HepG2 (cell line): ENCODE data around the gene NKPD1. TPM values are rescaled to one million over a fixed set of nuclear protein-coding genes. Genes with fewer than 3 reads are reported as not detected.

ENCODE experiments used
- BRD4 ChIP-seq: sonication (generic); formaldehyde crosslinking; IDR thresholded peaks from 2 replicates; pipeline ENCODE4 v1.4.0; 2020; ENCODE audit warnings: missing genetic modification reagents
- FLYWCH1 ChIP-seq: sonication (generic); formaldehyde crosslinking; IDR thresholded peaks from 2 replicates; pipeline ENCODE4 v1.8.1; 2023; ENCODE audit warnings: mild to moderate bottlenecking, missing genetic modification reagents
- IKZF1 ChIP-seq: fragments of 450-650 bp; IDR thresholded peaks from 2 replicates; pipeline ENCODE4 v1.7.1; 2016
- MTA3 ChIP-seq: sonication (generic); formaldehyde crosslinking; IDR thresholded peaks from 2 replicates; pipeline ENCODE4 v1.4.0; 2020; ENCODE audit warnings: missing genetic modification reagents
- MYC ChIP-seq: sonication (generic); formaldehyde crosslinking; IDR thresholded peaks from 2 replicates; pipeline ENCODE4 v1.9.0; 2021; ENCODE audit warnings: missing genetic modification reagents, borderline replicate concordance
- PLRG1 ChIP-seq: fragments of 450-650 bp; conservative IDR thresholded peaks from 2 replicates; pipeline ENCODE4 v1.6.1; 2016
- PRDM4 ChIP-seq: sonication (generic); formaldehyde crosslinking; IDR thresholded peaks from 2 replicates; pipeline ENCODE4 v1.9.0; 2021; ENCODE audit warnings: missing genetic modification reagents, borderline replicate concordance
- SKI ChIP-seq: fragments of 450-650 bp; IDR thresholded peaks from one replicate; pipeline ENCODE4 v1.6.1; 2018; ENCODE audit warnings: mild to moderate bottlenecking; ENCODE audit not compliant: partially characterized antibody
- SNRNP70 ChIP-seq: fragments of 200-400 bp; formaldehyde crosslinking; IDR thresholded peaks from 2 replicates; pipeline ENCODE4 v1.6.1; 2017; ENCODE audit warnings: mild to moderate bottlenecking, low read depth, low read length, moderate library complexity
- THAP11 ChIP-seq: IDR thresholded peaks from 2 replicates; pipeline ENCODE4 v1.6.1; 2016; ENCODE audit warnings: missing biosample characterization, missing genetic modification reagents
- TRIM22 ChIP-seq: fragments of 450-650 bp; IDR thresholded peaks from 2 replicates; pipeline ENCODE4 v1.6.1; 2017
- ZFX ChIP-seq: sonication (generic); formaldehyde crosslinking; IDR thresholded peaks from 2 replicates; pipeline ENCODE4 v1.4.0; 2020; ENCODE audit warnings: mild to moderate bottlenecking, low read depth, missing genetic modification reagents, moderate library complexity
- ZMYM3 ChIP-seq: sonication (generic); formaldehyde crosslinking; IDR thresholded peaks from 2 replicates; pipeline ENCODE4 v1.5.1; 2020; ENCODE audit warnings: mild to moderate bottlenecking, missing genetic modification reagents
- ZNF138 ChIP-seq: sonication (generic); formaldehyde crosslinking; IDR thresholded peaks from 2 replicates; pipeline ENCODE4 v1.5.0; 2020; ENCODE audit warnings: mild to moderate bottlenecking, low read depth, missing genetic modification reagents
- ZNF20 ChIP-seq: sonication (generic); formaldehyde crosslinking; IDR thresholded peaks from 2 replicates; pipeline ENCODE4 v1.4.0; 2020; ENCODE audit warnings: mild to moderate bottlenecking, moderate library complexity, missing genetic modification reagents
- ZNF354B ChIP-seq: sonication (generic); formaldehyde crosslinking; IDR thresholded peaks from 2 replicates; pipeline ENCODE4 v1.8.0; 2022; ENCODE audit warnings: mild to moderate bottlenecking, missing genetic modification reagents
- ZNF446 ChIP-seq: sonication (generic); formaldehyde crosslinking; IDR thresholded peaks from 2 replicates; pipeline ENCODE4 v1.5.0; 2020; ENCODE audit warnings: mild to moderate bottlenecking, missing genetic modification reagents
- ZNF496 ChIP-seq: sonication (generic); formaldehyde crosslinking; IDR thresholded peaks from 2 replicates; pipeline ENCODE4 v1.8.1; 2023; ENCODE audit warnings: mild to moderate bottlenecking, moderate library complexity, missing genetic modification reagents; ENCODE audit not compliant: insufficient replicate concordance
- ZNF501 ChIP-seq: sonication (generic); formaldehyde crosslinking; IDR thresholded peaks from 2 replicates; pipeline ENCODE4 v1.5.1; 2020; ENCODE audit warnings: mild to moderate bottlenecking, moderate library complexity, missing genetic modification reagents
- ZNF547 ChIP-seq: sonication (generic); formaldehyde crosslinking; IDR thresholded peaks from 2 replicates; pipeline ENCODE4 v1.5.1; 2020; ENCODE audit warnings: mild to moderate bottlenecking, missing genetic modification reagents
- ZNF563 ChIP-seq: sonication (generic); formaldehyde crosslinking; IDR thresholded peaks from 2 replicates; pipeline ENCODE4 v1.8.0; 2022; ENCODE audit warnings: mild to moderate bottlenecking, moderate library complexity, missing genetic modification reagents
- ZNF674 ChIP-seq: sonication (generic); formaldehyde crosslinking; IDR thresholded peaks from 2 replicates; pipeline ENCODE4 v1.5.0; 2020; ENCODE audit warnings: low read depth, mild to moderate bottlenecking, missing genetic modification reagents
- ZNF83 ChIP-seq: sonication (generic); formaldehyde crosslinking; IDR thresholded peaks from 2 replicates; pipeline ENCODE4 v1.4.0; 2020; ENCODE audit warnings: missing genetic modification reagents, mild to moderate bottlenecking, borderline replicate concordance
- ZSCAN25 ChIP-seq: sonication (generic); formaldehyde crosslinking; IDR thresholded peaks from 2 replicates; pipeline ENCODE4 v1.8.0; 2022; ENCODE audit warnings: mild to moderate bottlenecking, missing genetic modification reagents
- ZSCAN5A ChIP-seq: sonication (generic); formaldehyde crosslinking; IDR thresholded peaks from 2 replicates; pipeline ENCODE4 v1.8.0; 2022; ENCODE audit warnings: mild to moderate bottlenecking, missing genetic modification reagents, borderline replicate concordance
- polyA plus RNA-seq, 8 experiments: library from polyadenylated mRNA; depleted of rRNA in 3 of 8; stranded (reverse) in 7 of 8; unstranded in 1 of 8; fragments of >200 nt; fragmentation: Illumina TruSeq in 4 of 8; extraction: Trizol in 4 of 8; gene quantifications; 2 replicates each; pipeline versions ENCODE4 v1.2.1 to v1.2.3, GENCODE V29; 2011 to 2016; ENCODE audit warnings: low read depth in 4 of 8, missing spikeins in 1 of 8, mixed read lengths in 1 of 8; ENCODE audit not compliant: insufficient read depth in 1 of 8
- total RNA-seq, 5 experiments: library from RNA; depleted of rRNA; stranded (reverse); fragments of >200 nt; fragmentation: Illumina TruSeq; extraction: Trizol; gene quantifications; 2 replicates each; pipeline ENCODE4 v1.2.3, GENCODE V29; 2016; ENCODE audit warnings: low read depth in 1 of 5

The NKPD1 gene
- total and polyA plus RNA-seq, 2 of the 13 experiments (the other 11 are each of a cell fraction or from before 2014, with no cell fraction given): 0.03 TPM; not detected in 1

- TF ChIP-seq MTA3 (CRISPR knock-in tag): no peak
- TF ChIP-seq ZFX (CRISPR knock-in tag): peak; percentile 33
- no peak for TF ChIP-seq ZSCAN25 (CRISPR knock-in tag)
- peak; percentile 49; the same call in 1 of the 2 replicates for TF ChIP-seq ZNF563 (CRISPR knock-in tag)
- no peak for TF ChIP-seq BRD4 (CRISPR knock-in tag)
- peak; percentile 63; the same call in 1 of the 2 replicates for TF ChIP-seq ZNF674
- TF ChIP-seq PRDM4 (CRISPR knock-in tag): no peak
- TF ChIP-seq ZNF138: 0 out of 2 replicates have a peak, but pooled peaks have one; percentile 28
- TF ChIP-seq ZNF547 (CRISPR knock-in tag): peak; percentile 2; the same call in 1 of the 2 replicates
- TF ChIP-seq TRIM22: no peak
- peak; percentile 64; the same call in 1 of the 2 replicates for TF ChIP-seq ZNF501 (CRISPR knock-in tag)
- no peak for TF ChIP-seq ZNF20
- TF ChIP-seq THAP11 (CRISPR knock-in tag): peak; percentile 9; the same call in 1 of the 2 replicates
- TF ChIP-seq ZNF83 (CRISPR knock-in tag): 0 out of 2 replicates have a peak, but pooled peaks have one; percentile 28
- no peak for TF ChIP-seq IKZF1
- TF ChIP-seq ZNF354B (CRISPR knock-in tag): no peak
- no peak for TF ChIP-seq ZNF496 (CRISPR knock-in tag)
- no peak for TF ChIP-seq FLYWCH1 (CRISPR knock-in tag)
- no peak for TF ChIP-seq SNRNP70
- no peak for TF ChIP-seq ZMYM3 (CRISPR knock-in tag)
- peak; percentile 7; the same call in 1 of the 2 replicates for TF ChIP-seq MYC (CRISPR knock-in tag)
- peak; percentile 48 for TF ChIP-seq SKI
- no peak for TF ChIP-seq ZSCAN5A (CRISPR knock-in tag)
- TF ChIP-seq ZNF446 (CRISPR knock-in tag): no peak
- TF ChIP-seq PLRG1: no peak
These were observed 18.5 kb upstream of the NKPD1 start (continued) for GRCh38 chr19:45179072-45179891.
